A673 (cell line): ENCODE data around the gene SMCO2. TPM values are rescaled to one million over a fixed set of nuclear protein-coding genes. Genes with fewer than 3 reads are reported as not detected.
A peak's percentile ranks its signal among the peaks of the same experiment; 100 is the strongest.

Experiments
- BruUV-seq: library from RNA; stranded (reverse); fragments of 400-500 nt; replicated peaks from 2 replicates; lab custom pipeline; 2021; lab: Mats Ljungman, UMichigan
- CTCF ChIA-PET: fragments of 300-600 bp; sonication (Branson Sonifier 250); formaldehyde crosslinking; loops from one replicate; lab custom pipeline; 2022; ENCODE audit warnings: antibody characterized with exemption; lab: Charles Lee
- POLR2A ChIA-PET: fragments of 300-600 bp; sonication (Branson Sonifier 250); formaldehyde crosslinking; loops from one replicate; lab custom pipeline; 2022; ENCODE audit warnings: antibody characterized with exemption; ENCODE audit not compliant: low non-redundant PET; lab: Charles Lee
- DNase-seq: peaks from one replicate; pipeline ENCODE4 v3.0.0-alpha.2; 2015; ENCODE audit warnings: low spot score
- H3K27ac ChIP-seq: fragments of 200-600 bp; sonication (generic); 2 replicates; pipeline ENCODE4 v1.5.1; 2016; ENCODE audit warnings: mixed run types, low read depth, mild to moderate bottlenecking, mixed read lengths, antibody characterized with exemption, low read length; ENCODE audit not compliant: poor library complexity, severe bottlenecking
- H3K27me3 ChIP-seq: fragments of 200-600 bp; sonication (generic); replicated peaks from 2 replicates; pipeline ENCODE4 v1.6.1; 2017; ENCODE audit warnings: mixed run types, low read depth, mild to moderate bottlenecking, mixed read lengths, antibody characterized with exemption, low read length; ENCODE audit not compliant: insufficient read depth, poor library complexity
- H3K36me3 ChIP-seq: fragments of 200-600 bp; sonication (generic); 2 replicates; pipeline ENCODE4 v1.6.1; 2016; ENCODE audit warnings: mixed run types, mild to moderate bottlenecking, mixed read lengths, antibody characterized with exemption, low read length; ENCODE audit not compliant: insufficient read depth, poor library complexity, severe bottlenecking
- H3K4me1 ChIP-seq: fragments of 200-600 bp; sonication (generic); 2 replicates; pipeline ENCODE4 v1.6.1; 2017; ENCODE audit warnings: mixed run types, mild to moderate bottlenecking, mixed read lengths, antibody characterized with exemption, low read length; ENCODE audit not compliant: insufficient read depth, poor library complexity, severe bottlenecking
- H3K4me3 ChIP-seq: fragments of 200-600 bp; sonication (generic); 2 replicates; pipeline ENCODE4 v1.5.1; 2016; ENCODE audit warnings: low read depth, mixed run types, mild to moderate bottlenecking, mixed read lengths, low read length; ENCODE audit not compliant: poor library complexity, severe bottlenecking
- H3K9me3 ChIP-seq: fragments of 200-600 bp; sonication (generic); 2 replicates; pipeline ENCODE4 v1.6.1; 2016; ENCODE audit warnings: mixed run types, low read depth, mild to moderate bottlenecking, mixed read lengths, antibody characterized with exemption, low read length; ENCODE audit not compliant: poor library complexity, severe bottlenecking
- EZH2 ChIP-seq: fragments of 200-600 bp; sonication (generic); IDR thresholded peaks from 2 replicates; pipeline ENCODE4 v1.6.1; 2017; ENCODE audit warnings: borderline replicate concordance, low read depth, mild to moderate bottlenecking, mixed read lengths, antibody characterized with exemption, low read length; ENCODE audit not compliant: poor library complexity, severe bottlenecking
- intact Hi-C: fragments of 100-400 bp; cut with micrococcal nuclease; formaldehyde crosslinking; loops from one replicate; pipeline ENCODE4 v1.10.0; 2022; ENCODE audit not compliant: unreplicated experiment
- total RNA-seq: library from RNA; stranded (reverse); gene quantifications from 2 replicates; pipeline ENCODE4 v1.2.3, GENCODE V29; 2021
- TF ChIP-seq, protein P1 (sequence below): fragments of 300-800, 200-600 bp; sonication (generic); conservative IDR thresholded peaks from 2 replicates; pipeline ENCODE4 v1.5.1; 2017; ENCODE audit warnings: low read depth, mild to moderate bottlenecking, antibody characterized with exemption, low read length, moderate library complexity, mixed read lengths

Gene SMCO2
- total RNA-seq, 1 experiment from 2014 or later, result not detected

DNA sequence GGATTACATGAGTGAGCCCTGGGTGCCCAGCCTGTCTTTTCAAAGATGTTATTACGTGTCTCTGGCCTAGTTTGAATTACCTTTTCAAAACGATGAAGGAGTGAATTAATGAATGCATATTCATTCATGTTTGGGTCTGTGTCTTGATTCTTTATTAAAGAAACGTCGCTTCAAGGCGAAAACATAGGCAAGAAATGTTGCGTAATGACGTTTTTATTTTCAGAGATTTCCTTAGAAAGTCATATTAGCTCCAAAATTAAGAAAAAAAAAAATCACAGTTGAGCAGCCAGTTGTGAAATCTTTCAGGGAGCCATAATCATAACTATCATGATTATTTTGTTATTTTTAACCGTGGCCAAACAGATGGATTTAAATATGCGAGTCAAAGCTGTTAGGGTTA lies 81.0 kb downstream of the SMCO2 start:
- Histone ChIP-seq H3K4me3 (no peak overlapping the region), H3K4me1 (peaks cover 35% of the 10 kb centered on the region), H3K9me3 (no peaks in the 10 kb centered on the region), H3K27me3 (no peaks in the 10 kb centered on the region), H3K36me3 (no peaks in the 10 kb centered on the region), H3K27ac (no peak overlapping the region)
- no TSS peak for BruUV-seq
- POLR2A ChIA-PET, result no interaction called here
- TF ChIP-seq, protein P1, sequence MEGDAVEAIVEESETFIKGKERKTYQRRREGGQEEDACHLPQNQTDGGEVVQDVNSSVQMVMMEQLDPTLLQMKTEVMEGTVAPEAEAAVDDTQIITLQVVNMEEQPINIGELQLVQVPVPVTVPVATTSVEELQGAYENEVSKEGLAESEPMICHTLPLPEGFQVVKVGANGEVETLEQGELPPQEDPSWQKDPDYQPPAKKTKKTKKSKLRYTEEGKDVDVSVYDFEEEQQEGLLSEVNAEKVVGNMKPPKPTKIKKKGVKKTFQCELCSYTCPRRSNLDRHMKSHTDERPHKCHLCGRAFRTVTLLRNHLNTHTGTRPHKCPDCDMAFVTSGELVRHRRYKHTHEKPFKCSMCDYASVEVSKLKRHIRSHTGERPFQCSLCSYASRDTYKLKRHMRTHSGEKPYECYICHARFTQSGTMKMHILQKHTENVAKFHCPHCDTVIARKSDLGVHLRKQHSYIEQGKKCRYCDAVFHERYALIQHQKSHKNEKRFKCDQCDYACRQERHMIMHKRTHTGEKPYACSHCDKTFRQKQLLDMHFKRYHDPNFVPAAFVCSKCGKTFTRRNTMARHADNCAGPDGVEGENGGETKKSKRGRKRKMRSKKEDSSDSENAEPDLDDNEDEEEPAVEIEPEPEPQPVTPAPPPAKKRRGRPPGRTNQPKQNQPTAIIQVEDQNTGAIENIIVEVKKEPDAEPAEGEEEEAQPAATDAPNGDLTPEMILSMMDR, result no peak
- no peak for TF ChIP-seq EZH2
- CTCF ChIA-PET, result no interaction called here
- intact Hi-C loops, result no loop called here
- no peak for DNase-seq

DNA sequence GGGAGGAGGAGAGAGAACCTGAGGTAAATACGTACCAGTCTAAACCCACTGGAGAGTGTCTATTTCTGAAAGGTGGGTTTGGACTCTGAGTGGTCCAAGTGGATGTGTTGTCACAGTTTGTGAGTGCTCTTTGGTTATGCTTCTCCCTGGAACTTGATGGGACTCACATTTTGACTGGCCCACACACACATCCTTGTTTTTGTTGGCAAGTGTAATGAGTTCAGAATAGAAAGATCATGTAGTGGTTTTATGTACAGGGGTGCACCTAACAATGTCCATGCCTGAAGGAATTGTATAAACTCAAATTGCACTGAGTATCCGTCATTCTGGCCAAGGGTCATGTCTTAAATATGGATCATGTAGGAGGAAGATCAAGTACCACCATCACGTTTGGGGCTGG lies 82.3 kb downstream of the SMCO2 start:
- no peak overlapping the region for H3K4me3 ChIP-seq
- H3K4me1 ChIP-seq, result peaks cover 26% of the 10 kb centered on the region
- ChIA-PET POLR2A (no interaction called here), CTCF (no interaction called here)
- H3K9me3 ChIP-seq, result no peaks in the 10 kb centered on the region
- intact Hi-C loops, result no loop called here
- no peak overlapping the region for H3K27ac ChIP-seq
- H3K36me3 ChIP-seq, result no peaks in the 10 kb centered on the region
- no TSS peak for BruUV-seq
- no peaks in the 10 kb centered on the region for H3K27me3 ChIP-seq
- no peak for DNase-seq
- no peak for TF ChIP-seq EZH2
- TF ChIP-seq, protein P1, result no peak

DNA sequence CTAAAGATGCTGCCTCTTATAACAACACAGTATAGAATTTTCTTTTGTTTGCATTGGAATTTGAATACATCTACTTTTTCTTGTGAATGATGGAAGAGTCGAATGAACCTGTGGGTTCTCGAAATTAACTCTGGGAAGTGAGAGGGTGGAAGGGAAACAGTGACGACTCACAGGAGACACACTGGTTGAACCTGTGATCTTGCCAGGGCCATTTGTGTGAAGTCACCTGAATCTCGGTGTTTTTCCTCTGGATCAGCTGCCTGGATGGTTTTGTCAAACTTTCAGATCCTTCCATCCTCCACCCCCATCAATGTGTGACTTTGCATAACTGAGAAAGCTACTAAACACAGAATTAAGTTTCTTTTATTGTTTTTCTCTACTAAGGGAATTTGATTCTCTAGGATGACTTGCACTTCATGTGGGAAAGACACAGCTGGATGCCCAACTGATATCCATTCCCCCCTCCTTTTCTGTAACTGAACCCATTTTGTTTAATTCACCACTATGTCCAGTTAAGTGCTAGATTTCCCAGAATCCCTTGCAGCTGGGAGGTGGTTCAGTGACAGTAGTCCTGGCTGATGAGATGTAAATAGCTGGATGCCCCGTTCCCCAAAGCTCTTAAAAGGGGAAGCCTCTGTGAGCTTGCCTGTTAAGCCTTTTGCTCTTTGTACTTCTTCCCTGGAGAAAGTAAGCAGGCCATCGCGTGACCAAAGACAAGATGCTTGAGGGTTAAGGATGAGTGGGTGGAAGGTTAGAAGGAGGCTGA lies 83.8 kb downstream of the SMCO2 start:
- H3K27ac ChIP-seq, result no peak overlapping the region
- H3K4me3 ChIP-seq, result no peak overlapping the region
- BruUV-seq, result no TSS peak
- peaks cover 31% of the 10 kb centered on the region for H3K4me1 ChIP-seq
- TF ChIP-seq, protein P1, result no peak
- TF ChIP-seq EZH2, result no peak
- H3K36me3 ChIP-seq, result no peaks in the 10 kb centered on the region
- POLR2A ChIA-PET, result no interaction called here
- H3K9me3 ChIP-seq, result no peaks in the 10 kb centered on the region
- intact Hi-C loops, result no loop called here
- CTCF ChIA-PET, result no interaction called here
- H3K27me3 ChIP-seq, result no peaks in the 10 kb centered on the region
- DNase-seq, result peak; percentile 45
